ENCODE results near the gene SLC35B1.

SLC35B1 gene

DNA sequence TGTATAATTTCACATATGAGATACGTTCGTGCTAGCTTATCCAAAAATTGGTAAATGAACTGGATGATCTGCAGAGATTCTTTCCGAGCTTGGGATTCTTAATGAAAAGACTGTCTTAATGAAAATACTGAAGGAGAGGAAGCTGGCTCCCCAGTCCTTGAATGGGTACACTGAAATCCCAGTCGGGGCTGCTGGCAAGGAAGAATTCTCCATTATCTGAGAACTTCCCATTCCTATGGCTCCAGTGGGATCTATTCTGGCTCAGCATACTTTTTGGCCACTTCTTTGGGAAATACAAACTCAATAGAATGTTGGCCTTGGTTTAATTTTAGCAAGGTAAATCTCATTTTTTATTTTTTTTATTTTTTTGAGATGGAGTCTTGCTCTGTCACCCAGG is 23.7 kb upstream of the SLC35B1 start:
- no peak overlapping the region for H3K4me3 ChIP-seq (ENCODE audit: low read length)
- no peak for DNase-seq (ENCODE audit: low read depth)
- TF ChIP-seq, protein P1, sequence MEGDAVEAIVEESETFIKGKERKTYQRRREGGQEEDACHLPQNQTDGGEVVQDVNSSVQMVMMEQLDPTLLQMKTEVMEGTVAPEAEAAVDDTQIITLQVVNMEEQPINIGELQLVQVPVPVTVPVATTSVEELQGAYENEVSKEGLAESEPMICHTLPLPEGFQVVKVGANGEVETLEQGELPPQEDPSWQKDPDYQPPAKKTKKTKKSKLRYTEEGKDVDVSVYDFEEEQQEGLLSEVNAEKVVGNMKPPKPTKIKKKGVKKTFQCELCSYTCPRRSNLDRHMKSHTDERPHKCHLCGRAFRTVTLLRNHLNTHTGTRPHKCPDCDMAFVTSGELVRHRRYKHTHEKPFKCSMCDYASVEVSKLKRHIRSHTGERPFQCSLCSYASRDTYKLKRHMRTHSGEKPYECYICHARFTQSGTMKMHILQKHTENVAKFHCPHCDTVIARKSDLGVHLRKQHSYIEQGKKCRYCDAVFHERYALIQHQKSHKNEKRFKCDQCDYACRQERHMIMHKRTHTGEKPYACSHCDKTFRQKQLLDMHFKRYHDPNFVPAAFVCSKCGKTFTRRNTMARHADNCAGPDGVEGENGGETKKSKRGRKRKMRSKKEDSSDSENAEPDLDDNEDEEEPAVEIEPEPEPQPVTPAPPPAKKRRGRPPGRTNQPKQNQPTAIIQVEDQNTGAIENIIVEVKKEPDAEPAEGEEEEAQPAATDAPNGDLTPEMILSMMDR (conservative IDR thresholded peaks at IDR 0.05; ENCODE audit: low read length) = no peak

DNA sequence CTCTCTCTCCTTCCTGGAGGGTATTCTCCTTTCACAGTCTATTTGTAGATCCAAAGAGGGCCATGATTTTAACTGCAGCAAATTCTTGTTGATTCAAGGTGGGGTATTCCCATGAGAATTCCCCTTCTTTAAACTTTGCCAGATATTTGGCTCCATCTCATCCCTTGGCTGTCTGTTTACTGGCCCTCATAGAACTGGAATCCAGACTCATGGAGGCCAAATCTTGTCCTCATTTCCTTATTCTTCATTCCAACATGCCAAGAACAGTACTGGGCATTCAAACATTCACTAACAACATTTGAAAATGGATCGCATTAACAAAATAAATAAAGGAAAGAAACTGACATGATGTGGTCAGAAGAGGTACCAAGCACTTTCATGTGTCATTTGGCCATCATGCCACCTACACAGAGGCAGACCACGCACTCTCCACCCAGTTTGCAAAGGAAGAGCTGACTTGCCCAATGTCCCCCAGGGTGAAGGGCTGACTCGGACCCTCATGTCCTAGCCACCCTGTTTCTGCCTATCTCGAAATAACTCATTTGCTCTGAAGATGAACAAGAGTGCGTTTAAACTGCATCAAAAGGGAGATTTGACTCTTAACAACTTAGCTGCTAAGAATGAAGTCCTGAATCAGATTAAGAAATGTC is 23.1 kb upstream of the SLC35B1 start:
- no peak overlapping the region for H3K4me3 ChIP-seq (ENCODE audit: low read length)
- peak; percentile 37 for DNase-seq (ENCODE audit: low read depth)
- TF ChIP-seq, protein P1 (conservative IDR thresholded peaks at IDR 0.05; ENCODE audit: low read length) = no peak

DNA sequence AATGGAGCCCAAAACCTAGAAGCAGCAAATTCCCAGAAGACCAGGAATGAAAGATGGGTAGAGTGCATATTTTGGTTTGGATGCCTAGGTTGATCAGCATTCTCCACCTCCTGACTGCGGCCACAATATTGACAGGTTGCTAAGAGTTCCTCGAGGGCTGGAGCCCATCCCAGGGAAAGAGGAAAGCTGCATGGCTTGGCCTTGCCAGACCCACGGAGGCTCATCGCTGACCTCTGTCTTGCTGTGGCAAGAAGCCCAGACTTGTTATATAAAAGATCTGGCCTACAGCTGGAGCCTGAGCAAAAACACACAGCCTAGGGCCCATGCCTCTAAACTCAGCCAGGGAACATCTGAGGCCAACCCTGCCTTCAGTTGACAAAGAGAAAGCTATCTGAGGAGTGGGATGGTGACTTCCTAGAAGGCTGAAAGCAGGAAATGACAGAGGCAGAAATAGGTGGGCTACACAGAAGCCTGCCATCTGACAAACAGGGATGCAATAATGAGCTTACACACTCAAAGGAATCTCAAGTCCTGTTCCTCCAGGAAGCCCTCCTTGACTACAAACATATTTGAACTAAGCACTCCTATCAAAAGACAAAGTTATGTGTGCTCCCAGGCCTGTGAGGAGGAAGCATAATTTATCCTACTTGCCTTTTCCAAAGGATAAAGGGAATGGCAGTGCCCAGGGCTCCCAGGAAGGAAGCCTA is 22.5 kb upstream of the SLC35B1 start:
- TF ChIP-seq, protein P1 (conservative IDR thresholded peaks at IDR 0.05; ENCODE audit: low read length) = no peak
- H3K4me3 ChIP-seq (ENCODE audit: low read length) = no peak overlapping the region
- DNase-seq (ENCODE audit: low read depth) = peak; percentile 98

DNA sequence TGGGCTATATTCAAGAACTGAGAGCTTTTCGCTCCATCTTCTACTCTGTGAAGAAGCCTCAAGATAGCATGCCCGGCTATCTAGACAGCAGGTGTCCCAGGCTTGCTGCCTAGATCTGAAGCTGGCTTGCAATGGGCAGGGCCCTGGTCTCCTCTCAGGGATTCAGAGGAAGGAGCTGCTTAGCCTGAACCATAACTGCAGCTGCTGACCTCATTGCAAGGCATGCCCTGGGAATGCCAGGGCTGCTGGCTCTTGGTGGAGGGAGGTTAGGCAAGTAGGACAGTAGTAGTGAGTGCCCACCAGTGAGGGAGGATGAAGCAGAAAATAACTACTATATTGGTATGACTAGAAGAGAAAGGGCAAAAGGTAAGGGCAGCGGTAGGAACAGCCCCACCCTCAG is 21.3 kb upstream of the SLC35B1 start:
- H3K4me3 ChIP-seq (ENCODE audit: low read length) = no peak overlapping the region
- TF ChIP-seq, protein P1 (conservative IDR thresholded peaks at IDR 0.05; ENCODE audit: low read length) = no peak
- DNase-seq (ENCODE audit: low read depth) = peak; percentile 27

DNA sequence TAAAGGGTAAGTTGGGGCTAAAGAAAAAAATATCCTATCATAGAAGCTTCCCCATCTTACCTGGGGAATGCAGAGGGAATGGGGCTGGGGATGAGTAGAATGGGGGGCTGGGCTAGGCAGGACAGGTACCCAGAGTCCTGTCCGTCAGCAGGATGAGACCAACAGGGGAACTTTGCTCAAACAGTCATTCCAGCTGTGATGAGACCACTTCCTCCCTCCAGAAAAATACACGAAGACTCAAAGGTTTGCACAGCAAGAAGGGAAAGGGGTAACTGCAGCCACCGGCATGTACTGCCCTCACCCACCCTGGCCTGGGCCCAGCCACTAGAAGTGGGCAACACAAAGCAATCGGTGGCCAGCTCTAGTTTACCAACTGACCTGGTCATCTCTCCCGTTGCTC is 20.7 kb upstream of the SLC35B1 start:
- no peak for DNase-seq (ENCODE audit: low read depth)
- no peak overlapping the region for H3K4me3 ChIP-seq (ENCODE audit: low read length)
- TF ChIP-seq, protein P1 (conservative IDR thresholded peaks at IDR 0.05; ENCODE audit: low read length) = no peak

DNA sequence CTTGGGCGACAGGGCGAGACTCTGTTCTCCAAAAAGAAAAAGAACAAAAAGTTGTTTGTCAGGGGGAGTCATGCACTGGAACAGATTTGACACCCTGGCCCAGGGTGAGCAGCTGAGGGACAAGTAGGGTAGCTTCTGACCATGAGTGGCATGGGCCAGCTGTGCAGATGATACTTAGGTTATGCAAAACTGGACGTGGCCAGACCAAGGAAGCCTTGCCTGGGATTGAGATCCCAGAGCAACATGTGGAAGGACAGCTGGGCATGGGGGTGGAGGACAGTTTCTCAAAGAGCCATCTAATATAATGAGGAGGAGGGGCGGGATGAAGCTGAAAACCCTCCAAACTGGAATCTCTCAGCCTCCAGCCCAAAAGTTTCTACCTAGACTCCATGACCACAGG is 19.6 kb upstream of the SLC35B1 start:
- TF ChIP-seq, protein P1 (conservative IDR thresholded peaks at IDR 0.05; ENCODE audit: low read length) = no peak
- no peak overlapping the region for H3K4me3 ChIP-seq (ENCODE audit: low read length)
- no peak for DNase-seq (ENCODE audit: low read depth)
